Mucosa of rectum (tissue), 2 donors: ENCODE results near the gene SLC10A3.

Source experiments
- H3K27ac ChIP-seq, 2 donors: one replicate each; pipeline ENCODE4 v1.7.0; 2013; ENCODE audit warnings: inconsistent platforms in 2 of 2, low read depth in 2 of 2, low read length in 2 of 2
- H3K27me3 ChIP-seq, 2 donors: one replicate each; pipeline ENCODE4 v1.7.0; 2013; ENCODE audit warnings: low read length in 2 of 2; ENCODE audit not compliant: control insufficient read depth in 2 of 2, insufficient read depth in 2 of 2
- H3K36me3 ChIP-seq, 2 donors: one replicate each; pipeline ENCODE4 v1.7.0; 2013; ENCODE audit warnings: low read length in 2 of 2; ENCODE audit not compliant: control insufficient read depth in 2 of 2, insufficient read depth in 2 of 2
- H3K4me1 ChIP-seq, 2 donors: one replicate each; pipeline ENCODE4 v1.7.0; 2013; ENCODE audit warnings: low read length in 2 of 2, mild to moderate bottlenecking in 1 of 2; ENCODE audit not compliant: control insufficient read depth in 2 of 2, insufficient read depth in 2 of 2
- H3K4me3 ChIP-seq, 2 donors: one replicate each; pipeline ENCODE4 v1.7.0; 2013; ENCODE audit warnings: low read length in 2 of 2
- H3K9ac ChIP-seq, 2 donors: one replicate each; pipeline ENCODE4 v1.7.0; 2013; ENCODE audit warnings: low read length in 2 of 2, low read depth in 1 of 2, mild to moderate bottlenecking in 1 of 2
- H3K9me3 ChIP-seq, 2 donors: one replicate each; pipeline ENCODE4 v1.7.0; 2013; ENCODE audit warnings: low read length in 2 of 2; ENCODE audit not compliant: control insufficient read depth in 2 of 2
- donor health status: healthy.
- donor health status: Normal muscosa, but diverticular disease.

SLC10A3 gene

GRCh38 chrX:154525606-154526490, 35.4 kb upstream of the SLC10A3 start:
- H3K27me3 ChIP-seq: peaks cover 0 to 2% of the 10 kb centered on the region in 2 donors
- peak overlapping the region in 1 of 2 donors; percentile 19 for H3K27ac ChIP-seq
- H3K9me3 ChIP-seq: no peaks in the 10 kb centered on the region
- peaks cover 3 to 11% of the 10 kb centered on the region in 2 donors for H3K4me1 ChIP-seq
- no peak overlapping the region for H3K9ac ChIP-seq
- no peak overlapping the region for H3K4me3 ChIP-seq
- no peaks in the 10 kb centered on the region for H3K36me3 ChIP-seq

- H3K4me1 ChIP-seq: peaks cover 7 to 14% of the 10 kb centered on the region in 2 donors
- no peak overlapping the region for H3K9ac ChIP-seq
- no peaks in the 10 kb centered on the region for H3K27me3 ChIP-seq
Observed at GRCh38 chrX:154519389-154519788, 29.0 kb upstream of the SLC10A3 start.

GRCh38 chrX:154517101-154517781, 26.8 kb upstream of the SLC10A3 start:
- H3K4me3 ChIP-seq: peak overlapping the region; percentile 78 to 85
- H3K9me3 ChIP-seq: no peaks in the 10 kb centered on the region
- no peaks in the 10 kb centered on the region for H3K36me3 ChIP-seq
- no peaks in the 10 kb centered on the region for H3K27me3 ChIP-seq
- peak overlapping the region; percentile 77 to 90 for H3K9ac ChIP-seq
- peak overlapping the region; percentile 95 to 98 for H3K27ac ChIP-seq
- H3K4me1 ChIP-seq: peaks cover 7 to 14% of the 10 kb centered on the region in 2 donors

More at GRCh38 chrX:154519389-154519788, 29.0 kb upstream of the SLC10A3 start:
- Histone ChIP-seq H3K27ac (no peak overlapping the region), H3K4me3 (no peak overlapping the region), H3K9me3 (no peaks in the 10 kb centered on the region), H3K36me3 (no peaks in the 10 kb centered on the region)

- peak overlapping the region; percentile 78 to 85 for H3K4me3 ChIP-seq
- H3K36me3 ChIP-seq: no peaks in the 10 kb centered on the region
- H3K9ac ChIP-seq: peak overlapping the region; percentile 77 to 90
- H3K27ac ChIP-seq: peak overlapping the region; percentile 95 to 98
- H3K4me1 ChIP-seq: peaks cover 7 to 14% of the 10 kb centered on the region in 2 donors
- H3K27me3 ChIP-seq: no peaks in the 10 kb centered on the region
- no peaks in the 10 kb centered on the region for H3K9me3 ChIP-seq
Observed at GRCh38 chrX:154516656-154517100, 26.2 kb upstream of the SLC10A3 start.

- Histone ChIP-seq H3K9ac (peak within 1 kb of the TSS; percentile 90 to 93), H3K4me1 (peaks cover 7 to 14% of the 10 kb centered on the region in 2 donors), H3K4me3 (peak within 1 kb of the TSS; percentile 80 to 85), H3K27me3 (no peaks in the 10 kb centered on the region), H3K36me3 (no peaks in the 10 kb centered on the region), H3K9me3 (no peaks in the 10 kb centered on the region), H3K27ac (peak within 1 kb of the TSS; percentile 95 to 98)
Observed at GRCh38 chrX:154515966-154516655, 25.7 kb upstream of the SLC10A3 start, which contains the start of gene FAM3A. Gene FAM3A (minus strand): TSS chrX:154516232. CDS start chrX:154515772, 460 bp downstream.

GRCh38 chrX:154515090-154515965, 24.9 kb upstream of the SLC10A3 start:
- Histone ChIP-seq H3K27me3 (no peaks in the 10 kb centered on the region), H3K4me3 (peak overlapping the region; percentile 74 to 80), H3K27ac (peak overlapping the region; percentile 95 to 98), H3K9ac (peak overlapping the region; percentile 86 to 93), H3K36me3 (no peaks in the 10 kb centered on the region), H3K9me3 (no peaks in the 10 kb centered on the region), H3K4me1 (peaks cover 7 to 14% of the 10 kb centered on the region in 2 donors)

- Histone ChIP-seq H3K4me3 (no peak overlapping the region), H3K27ac (no peak overlapping the region), H3K4me1 (peaks cover 7 to 14% of the 10 kb centered on the region in 2 donors), H3K27me3 (no peaks in the 10 kb centered on the region), H3K9ac (no peak overlapping the region), H3K9me3 (peaks cover 0 to 2% of the 10 kb centered on the region in 2 donors), H3K36me3 (peaks cover 2 to 3% of the 10 kb centered on the region in 2 donors)
Observed at GRCh38 chrX:154513716-154514115, 23.3 kb upstream of the SLC10A3 start.

- Histone ChIP-seq H3K9ac (no peak overlapping the region), H3K27ac (no peak overlapping the region), H3K4me1 (peaks cover 4 to 11% of the 10 kb centered on the region in 2 donors), H3K36me3 (peaks cover 3% of the 10 kb centered on the region in 2 donors), H3K27me3 (no peaks in the 10 kb centered on the region), H3K4me3 (no peak overlapping the region), H3K9me3 (peaks cover 0 to 2% of the 10 kb centered on the region in 2 donors)
Observed at GRCh38 chrX:154512879-154513553, 22.6 kb upstream of the SLC10A3 start.

- peaks cover 3 to 7% of the 10 kb centered on the region in 2 donors for H3K36me3 ChIP-seq
- peaks cover 0 to under 1% of the 10 kb centered on the region in 2 donors for H3K4me1 ChIP-seq
- no peaks in the 10 kb centered on the region for H3K27me3 ChIP-seq
- H3K9me3 ChIP-seq: peaks cover 0 to 2% of the 10 kb centered on the region in 2 donors
- H3K9ac ChIP-seq: no peak overlapping the region
- no peak overlapping the region for H3K27ac ChIP-seq
- no peak overlapping the region for H3K4me3 ChIP-seq
Observed at GRCh38 chrX:154511761-154512160, 21.3 kb upstream of the SLC10A3 start.
